OCI-LY1 (cell line): ENCODE data around the gene NR4A3.

Source experiments
- CTCF ChIP-seq: fragments of 200-600 bp; sonication (generic), shearing (Covaris generic); IDR thresholded peaks from 2 replicates; pipeline ENCODE4 v1.5.1; 2017; ENCODE audit warnings: mild to moderate bottlenecking, antibody characterized with exemption, low read length, moderate library complexity, mixed read lengths
- EZH2 ChIP-seq: fragments of 200-600 bp; sonication (generic), shearing (Covaris generic); IDR thresholded peaks from 2 replicates; pipeline ENCODE4 v1.8.0; 2017; ENCODE audit warnings: borderline replicate concordance, mixed run types, mild to moderate bottlenecking, antibody characterized with exemption, low read length, moderate library complexity, mixed read lengths

DNA sequence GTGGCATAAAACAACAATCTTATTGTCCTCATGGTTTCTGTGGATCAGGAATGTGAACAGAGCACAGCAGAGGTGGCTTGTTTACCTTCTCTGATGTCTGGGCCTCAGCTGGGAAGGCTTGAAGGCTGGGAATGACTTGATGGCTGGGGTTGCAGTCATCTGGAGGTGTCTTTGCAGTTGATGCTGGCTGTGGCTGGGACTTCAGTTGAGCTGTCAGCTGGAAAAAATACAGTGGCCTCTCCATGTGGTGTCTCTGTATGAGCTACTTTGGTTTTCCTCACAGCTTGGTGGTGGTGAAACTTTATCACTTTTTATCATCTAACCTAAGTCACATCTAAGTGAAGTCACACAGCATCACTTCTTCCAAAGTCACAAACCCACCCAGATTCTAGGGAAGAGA is 60.1 kb downstream of the NR4A3 start:
- TF ChIP-seq CTCF: no peak
- no peak for TF ChIP-seq EZH2
